Psoas muscle (tissue), 8 donors: ENCODE data around the gene CNNM1. TPM values are rescaled to one million over a fixed set of nuclear protein-coding genes. Genes with fewer than 3 reads are reported as not detected.

Experiments used
- ATAC-seq, 4 donors: fragments of 200-7000 bp; cut with Tn5 transposase; one replicate each; pipeline ENCODE4 v1.9.1; 2020; ENCODE audit warnings: moderate library complexity in 3 of 4, mild to moderate bottlenecking in 2 of 4
- DNase-seq, 2 donors: peaks; one replicate each; pipeline ENCODE4 v3.0.0-alpha.2; 2020
- H3K27ac ChIP-seq: fragments of 200-600 bp; one replicate; pipeline ENCODE4 v1.8.0; 2022
- H3K27me3 ChIP-seq, 3 donors: fragments of 200-600 bp in 1 of 3; one replicate each; pipeline versions ENCODE4 v1.6.1 to v1.8.0; 2013 to 2022; ENCODE audit warnings: low read length in 2 of 3, mild to moderate bottlenecking in 2 of 3, moderate library complexity in 1 of 3; ENCODE audit not compliant: insufficient read depth in 3 of 3
- H3K36me3 ChIP-seq, 2 donors: fragments of 200-600 bp in 1 of 2; one replicate each; pipeline versions ENCODE4 v1.6.1 to v1.8.0; 2013 to 2022; ENCODE audit warnings: low read depth in 1 of 2, mild to moderate bottlenecking in 1 of 2, moderate library complexity in 1 of 2; ENCODE audit not compliant: insufficient read depth in 1 of 2
- H3K4me1 ChIP-seq: fragments of 200-600 bp; one replicate; pipeline ENCODE4 v1.8.0; 2022
- H3K4me3 ChIP-seq: fragments of 200-600 bp; one replicate; pipeline ENCODE4 v1.8.0; 2022; ENCODE audit warnings: mild to moderate bottlenecking
- H3K9me3 ChIP-seq: fragments of 200-600 bp; one replicate; pipeline ENCODE4 v1.8.0; 2022
- WGBS, 3 donors: extraction: QIAGEN DNeasy Blood & Tissue Kit; methylation state at CpG; one replicate each; pipeline versions ENCODE4 v1.1.6 to v1.1.7; 2013; 5-methylcytosine and 5-hydroxymethylcytosine counted together
- intact Hi-C, 2 donors: fragments of 100-400 bp; cut with DNase I; formaldehyde crosslinking; loops; one replicate each; pipeline versions ENCODE4 v1.11.0 to v1.14.2; 2022
- polyA plus RNA-seq, 3 donors: library from polyadenylated mRNA; stranded (reverse); fragments of 200-250 nt; gene quantifications; one replicate each; pipeline ENCODE4 v1.2.3, GENCODE V29; 2013
- total RNA-seq, 4 donors: library from RNA; stranded (reverse); fragmentation: NEBNext Ultra II Directional in 2 of 4; extraction: Animal tissue kit (Norgen Biotek cat#: 25700) in 2 of 4; gene quantifications; one replicate each; pipeline versions ENCODE4 v1.2.1 to v1.2.4, GENCODE V29; 2021 to 2023
- TF ChIP-seq, protein P1 (sequence below): fragments of 200-600 bp; IDR thresholded peaks from one replicate; pipeline ENCODE4 v1.8.0; 2022; ENCODE audit warnings: antibody characterized with exemption
- donor health status: healthy with polysubstance abuse.
- donor health status: DM: no; HTN: no; CAD: no; lungs with moderate emphysema.
- donor health status: Bipolar disorder and iron deficiency.
- donor health status: healthy.
- donor health status: DM: yes; HTN: yes; CAD: no.
- donor health status: DM: no; HTN: no; CAD: no.
- donor health status: DM: no; HTN: no; CAD: no.
- donor health status: DM: yes; HTN: yes; CAD: no.

CNNM1 gene
- total and polyA plus RNA-seq, 7 donors = 0.01 TPM; not detected in 6

DNA sequence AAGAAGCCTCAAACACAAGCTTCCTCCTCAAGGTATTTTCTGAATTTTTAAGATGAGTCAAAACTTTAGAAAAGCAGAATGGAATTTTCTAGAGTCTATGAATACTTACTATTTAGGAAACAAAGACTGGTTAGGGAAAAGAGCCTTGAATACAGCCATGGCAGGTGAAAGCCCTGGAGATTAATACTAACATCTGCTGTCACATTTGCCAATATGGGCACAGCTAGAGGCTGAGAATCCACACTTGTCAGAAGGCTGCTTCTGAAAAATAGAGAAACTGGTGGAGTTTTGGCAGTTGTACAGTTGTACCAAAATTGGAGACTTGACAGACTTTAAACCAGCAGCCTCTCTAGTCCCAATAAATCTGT is 24.3 kb upstream of the CNNM1 start:
- TF ChIP-seq, protein P1, sequence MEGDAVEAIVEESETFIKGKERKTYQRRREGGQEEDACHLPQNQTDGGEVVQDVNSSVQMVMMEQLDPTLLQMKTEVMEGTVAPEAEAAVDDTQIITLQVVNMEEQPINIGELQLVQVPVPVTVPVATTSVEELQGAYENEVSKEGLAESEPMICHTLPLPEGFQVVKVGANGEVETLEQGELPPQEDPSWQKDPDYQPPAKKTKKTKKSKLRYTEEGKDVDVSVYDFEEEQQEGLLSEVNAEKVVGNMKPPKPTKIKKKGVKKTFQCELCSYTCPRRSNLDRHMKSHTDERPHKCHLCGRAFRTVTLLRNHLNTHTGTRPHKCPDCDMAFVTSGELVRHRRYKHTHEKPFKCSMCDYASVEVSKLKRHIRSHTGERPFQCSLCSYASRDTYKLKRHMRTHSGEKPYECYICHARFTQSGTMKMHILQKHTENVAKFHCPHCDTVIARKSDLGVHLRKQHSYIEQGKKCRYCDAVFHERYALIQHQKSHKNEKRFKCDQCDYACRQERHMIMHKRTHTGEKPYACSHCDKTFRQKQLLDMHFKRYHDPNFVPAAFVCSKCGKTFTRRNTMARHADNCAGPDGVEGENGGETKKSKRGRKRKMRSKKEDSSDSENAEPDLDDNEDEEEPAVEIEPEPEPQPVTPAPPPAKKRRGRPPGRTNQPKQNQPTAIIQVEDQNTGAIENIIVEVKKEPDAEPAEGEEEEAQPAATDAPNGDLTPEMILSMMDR = no peak
- intact Hi-C loops = no loop called here
- H3K27me3 ChIP-seq = no peaks in the 10 kb centered on the region
- H3K27ac ChIP-seq = no peak overlapping the region
- ATAC-seq = no peak
- H3K36me3 ChIP-seq = no peaks in the 10 kb centered on the region
- no peaks in the 10 kb centered on the region for H3K4me1 ChIP-seq
- H3K9me3 ChIP-seq = no peaks in the 10 kb centered on the region
- H3K4me3 ChIP-seq = no peak overlapping the region
- no peak for DNase-seq

DNA sequence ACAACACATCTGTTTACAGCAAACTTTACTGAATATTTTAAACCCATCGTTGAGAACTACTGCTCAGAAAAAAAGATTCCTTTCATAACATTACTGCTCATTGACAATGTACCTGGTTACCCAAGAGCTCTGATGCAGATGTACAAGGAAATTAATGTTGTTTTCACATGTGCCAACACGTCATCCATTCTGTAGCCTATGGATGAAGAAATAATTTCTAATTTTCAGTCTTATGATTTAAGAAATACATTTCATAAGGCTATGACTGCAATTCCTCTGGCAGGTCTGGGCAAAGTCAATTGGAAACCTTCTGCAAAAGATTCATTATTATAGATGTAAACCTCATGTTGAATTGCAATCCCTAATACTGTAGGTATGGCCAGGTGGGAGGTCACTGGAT is 16.7 kb upstream of the CNNM1 start:
- no peak for ATAC-seq
- H3K27ac ChIP-seq = no peak overlapping the region
- H3K4me3 ChIP-seq = no peak overlapping the region
- peaks cover 0 to 6% (median 2%) of the 10 kb centered on the region in 3 donors for H3K27me3 ChIP-seq
- H3K9me3 ChIP-seq = no peaks in the 10 kb centered on the region
- intact Hi-C loops = no loop called here
- H3K36me3 ChIP-seq = no peaks in the 10 kb centered on the region
- no peak for DNase-seq
- WGBS, 3 donors = 80 to 87% (median 87%) methylated on average over 2 of the region's 2 CpGs
- no peaks in the 10 kb centered on the region for H3K4me1 ChIP-seq
- TF ChIP-seq, protein P1 = no peak

DNA sequence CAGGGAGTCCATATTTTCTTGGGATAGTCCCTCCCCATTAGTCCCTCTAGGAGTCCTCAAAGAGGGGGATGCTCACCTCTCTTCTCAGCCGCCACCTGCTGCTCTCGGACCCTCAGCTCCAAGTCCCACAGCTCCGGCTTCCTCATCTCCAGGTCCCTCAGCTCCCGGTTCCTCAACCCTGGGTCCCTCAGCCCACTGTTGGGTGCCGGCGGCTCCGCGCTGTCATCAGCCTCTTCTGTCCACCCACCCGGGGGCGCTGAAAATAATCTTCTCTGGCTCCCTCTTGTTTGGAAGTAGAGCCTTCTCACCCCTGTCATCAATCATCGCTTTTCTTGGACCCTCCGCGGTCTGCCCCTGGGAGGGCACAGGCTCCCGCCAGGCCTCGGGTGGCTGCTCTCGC is 13.3 kb upstream of the CNNM1 start:
- Histone ChIP-seq H3K27me3 (peaks cover 0 to 12% (median 2%) of the 10 kb centered on the region in 3 donors), H3K27ac (no peak overlapping the region), H3K4me3 (no peak overlapping the region), H3K9me3 (no peaks in the 10 kb centered on the region), H3K36me3 (no peaks in the 10 kb centered on the region), H3K4me1 (no peaks in the 10 kb centered on the region)
- WGBS, 3 donors = 91 to 94% (median 93%) methylated on average over 16 of the region's 16 CpGs
- no peak for ATAC-seq
- DNase-seq = no peak
- TF ChIP-seq, protein P1 = no peak
- intact Hi-C loops = no loop called here

DNA sequence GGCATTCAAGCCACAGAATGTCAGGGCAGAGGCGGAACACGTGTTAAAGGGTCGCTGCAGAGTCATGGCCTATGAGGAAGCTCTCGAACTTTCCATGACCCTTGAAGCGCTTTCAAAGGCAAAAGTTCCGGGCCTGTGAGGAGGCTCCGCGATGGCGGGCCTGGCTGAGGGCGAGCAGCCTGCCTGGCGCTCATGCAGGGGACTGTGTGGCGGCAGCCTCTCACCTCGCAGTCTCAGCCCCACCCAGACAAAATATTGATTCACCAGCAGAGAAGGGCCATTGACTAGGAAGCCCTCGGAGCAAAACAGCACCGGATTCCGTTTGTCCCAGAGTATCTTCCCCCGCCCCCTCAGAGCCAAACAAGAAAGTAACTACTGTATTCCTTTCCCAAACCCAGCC is 12.8 kb upstream of the CNNM1 start:
- intact Hi-C loops = no loop called here
- 82 to 84% (median 83%) methylated on average over 17 of the region's 17 CpGs for WGBS, 3 donors
- Histone ChIP-seq H3K9me3 (no peaks in the 10 kb centered on the region), H3K4me3 (no peak overlapping the region), H3K27me3 (peaks cover 0 to 12% (median 2%) of the 10 kb centered on the region in 3 donors), H3K36me3 (no peaks in the 10 kb centered on the region), H3K4me1 (no peaks in the 10 kb centered on the region), H3K27ac (no peak overlapping the region)
- no peak for DNase-seq
- ATAC-seq = no peak
- TF ChIP-seq, protein P1 = no peak

DNA sequence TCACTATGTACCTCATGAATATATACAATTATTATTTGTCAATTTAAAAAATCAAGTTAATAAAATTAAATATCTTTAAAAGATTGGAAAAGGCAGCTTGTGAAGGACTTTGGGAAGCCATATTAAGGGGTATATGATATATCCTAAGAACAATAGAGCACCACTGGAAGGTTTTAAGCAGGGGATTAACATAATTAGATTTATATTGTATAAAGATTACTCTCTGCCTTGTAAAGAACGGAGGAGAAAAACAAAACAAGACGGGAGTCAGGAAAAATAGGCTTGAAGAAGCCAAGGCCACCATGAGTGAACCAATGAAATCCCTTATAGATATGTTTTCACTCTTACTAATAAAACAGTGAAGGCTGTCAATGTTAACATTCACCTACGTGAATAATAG is 11.1 kb upstream of the CNNM1 start:
- ATAC-seq = no peak
- 78 to 83% (median 79%) methylated on average over 3 of the region's 3 CpGs for WGBS, 3 donors
- H3K27ac ChIP-seq = no peak overlapping the region
- no peak for DNase-seq
- intact Hi-C loops = no loop called here
- H3K9me3 ChIP-seq = no peaks in the 10 kb centered on the region
- H3K4me1 ChIP-seq = no peaks in the 10 kb centered on the region
- peaks cover 0 to 19% (median 5%) of the 10 kb centered on the region in 3 donors for H3K27me3 ChIP-seq
- no peak overlapping the region for H3K4me3 ChIP-seq
- TF ChIP-seq, protein P1 = no peak
- H3K36me3 ChIP-seq = no peaks in the 10 kb centered on the region
